Activated CD4-positive, CD25-positive, alpha-beta regulatory T cell treated with anti-CD3 and anti-CD28 coated beads, Interleukin-2, amount 50 U/mL, for 24 hours (primary cell): ENCODE data around the gene RNLS.
"Not testable (repeated sequence)": the region's sequence is repeated elsewhere in the genome, so short reads cannot be mapped to it uniquely, and the experiment has no call there.

Source experiments
- ATAC-seq, 2 donors: fragments of 150-1000 bp; cut with Tn5 transposase; one replicate each; pipeline ENCODE4 v1.10.0; 2021; ENCODE audit warnings: mild to moderate bottlenecking in 1 of 2, moderate library complexity in 1 of 2

Gene RNLS

DNA sequence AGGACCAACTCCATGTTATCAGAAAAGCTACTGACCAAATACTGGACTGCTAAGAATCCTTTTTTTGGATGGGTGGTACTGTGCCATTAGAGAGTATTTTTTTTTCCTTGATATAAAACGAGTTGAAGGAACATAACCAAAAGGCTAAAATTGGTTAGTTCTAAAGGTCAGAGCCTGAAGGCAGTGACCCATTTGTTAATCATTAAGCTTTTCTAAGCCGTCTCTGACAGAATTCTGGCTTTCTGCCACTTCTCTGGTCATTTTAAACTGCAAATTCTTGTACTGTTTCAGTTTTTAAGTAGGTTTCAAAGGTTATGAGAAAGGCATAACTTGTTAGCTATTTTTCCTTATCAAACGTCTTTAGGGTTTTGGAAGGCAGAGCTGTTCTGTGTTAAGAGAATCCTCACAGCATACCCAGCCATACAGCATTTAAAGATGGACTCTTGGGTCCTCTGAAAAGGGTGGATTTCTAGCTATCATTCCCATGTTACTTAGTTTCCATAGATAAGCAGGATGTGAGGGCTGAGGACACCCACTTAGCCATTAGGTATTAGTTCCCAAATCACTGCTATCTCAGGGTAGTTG is 196.8 kb downstream of the RNLS start:
- no peak for ATAC-seq

DNA sequence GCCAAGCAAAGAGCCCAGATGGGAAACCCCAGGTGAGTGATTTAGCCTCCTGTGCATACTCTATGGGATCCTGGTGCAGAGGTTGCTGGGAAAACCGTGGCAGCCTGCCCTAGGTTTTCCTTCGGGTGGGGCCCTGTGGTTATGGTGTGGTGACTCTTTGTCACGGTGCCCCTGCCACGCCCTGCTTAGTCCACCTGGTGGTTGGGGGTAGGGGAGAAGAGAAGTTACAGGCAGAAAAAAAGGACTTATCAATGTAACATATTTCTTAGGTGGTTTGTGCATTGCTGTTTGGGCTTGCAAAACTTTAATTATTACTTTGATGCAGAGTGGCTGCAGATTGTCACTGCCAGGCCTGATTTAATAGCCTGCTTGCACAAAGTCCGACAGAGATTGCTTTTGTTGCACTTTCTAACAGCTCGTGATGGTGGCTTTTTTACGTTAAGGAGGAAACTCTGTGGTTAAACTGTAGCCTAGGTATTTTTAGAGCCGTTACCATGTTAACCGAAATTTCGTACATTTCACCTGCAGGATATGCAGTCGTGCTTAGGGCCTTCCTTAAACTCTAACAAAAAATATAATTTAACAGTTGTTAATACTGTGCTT is 197.4 kb downstream of the RNLS start:
- peak; percentile 57 to 61 for ATAC-seq

GRCh38 chr10:88383276-88383675 is 199.8 kb downstream of the RNLS start:
- ATAC-seq, result no peak

GRCh38 chr10:88382699-88383098 is 200.4 kb downstream of the RNLS start:
- ATAC-seq, result no peak

GRCh38 chr10:88379575-88379974 is 203.5 kb downstream of the RNLS start:
- ATAC-seq, result no peak

- no peak for ATAC-seq
Measured at GRCh38 chr10:88377510-88377909, 205.6 kb downstream of the RNLS start.

- no peak for ATAC-seq
Measured at GRCh38 chr10:88374392-88375175, 208.5 kb downstream of the RNLS start.

DNA sequence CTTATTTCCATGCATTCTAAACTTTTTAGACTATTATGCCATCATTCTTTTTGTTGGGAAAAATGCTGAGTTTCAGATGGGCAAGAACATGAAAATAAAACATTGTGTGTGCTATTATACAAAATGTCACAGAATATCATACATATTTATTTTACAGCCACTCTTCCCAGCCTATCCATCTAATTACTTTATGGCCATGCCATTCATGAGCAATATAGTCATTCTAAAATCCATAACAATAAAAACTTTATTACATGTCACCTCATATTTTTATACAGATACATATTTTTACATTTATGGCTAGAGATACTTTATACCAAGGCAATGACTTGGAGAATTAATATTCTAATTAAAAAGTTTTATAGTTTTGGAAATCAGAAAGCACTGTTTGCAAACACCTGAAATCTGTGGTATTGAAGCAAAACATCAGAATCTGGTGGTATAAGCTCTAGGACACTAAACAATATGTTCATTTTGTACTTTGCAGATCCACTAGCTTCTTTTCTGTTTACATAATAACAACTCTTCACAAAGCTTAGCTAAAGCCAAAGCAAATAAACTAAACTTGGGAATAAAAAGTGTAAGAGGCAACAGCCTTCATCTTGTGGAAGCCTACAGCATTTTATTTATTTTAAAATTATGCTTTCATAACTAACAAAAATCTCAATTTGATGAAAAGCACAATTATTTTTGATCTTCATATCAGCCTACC is 210.1 kb downstream of the RNLS start:
- ATAC-seq, result no peak

DNA sequence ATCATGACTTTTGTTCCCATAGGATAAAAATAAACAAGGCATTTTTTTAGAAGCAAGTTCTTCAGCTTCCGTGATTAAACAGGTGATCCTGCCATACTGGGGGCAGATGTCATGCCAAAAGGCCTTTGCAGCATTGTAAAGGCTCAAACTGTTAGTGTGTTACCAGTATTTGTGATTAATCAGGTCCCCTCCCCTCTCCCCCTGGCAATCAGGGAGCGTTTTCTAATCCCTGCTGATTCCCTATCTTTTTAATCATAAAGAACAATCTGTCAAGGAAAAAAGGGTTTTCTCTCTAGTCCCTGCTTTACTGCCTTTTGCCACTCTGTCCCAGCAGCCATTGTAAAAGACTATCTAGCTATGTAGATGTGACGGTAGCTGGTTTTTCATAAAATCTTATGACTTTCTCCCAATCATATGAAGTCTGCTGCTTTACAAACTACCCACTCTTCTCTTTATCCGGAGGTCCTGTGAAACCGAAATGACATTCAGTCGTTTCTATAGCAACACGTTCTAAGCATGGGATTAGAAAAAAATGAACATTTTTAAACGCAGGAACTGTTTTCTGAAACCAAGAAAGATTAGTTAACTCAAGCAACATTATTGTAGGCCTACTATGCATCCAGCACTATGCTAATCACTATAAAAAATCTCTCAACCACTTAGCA is 210.9 kb downstream of the RNLS start:
- no peak for ATAC-seq

GRCh38 chr10:88370713-88371112 is 212.4 kb downstream of the RNLS start:
- no peak for ATAC-seq

DNA sequence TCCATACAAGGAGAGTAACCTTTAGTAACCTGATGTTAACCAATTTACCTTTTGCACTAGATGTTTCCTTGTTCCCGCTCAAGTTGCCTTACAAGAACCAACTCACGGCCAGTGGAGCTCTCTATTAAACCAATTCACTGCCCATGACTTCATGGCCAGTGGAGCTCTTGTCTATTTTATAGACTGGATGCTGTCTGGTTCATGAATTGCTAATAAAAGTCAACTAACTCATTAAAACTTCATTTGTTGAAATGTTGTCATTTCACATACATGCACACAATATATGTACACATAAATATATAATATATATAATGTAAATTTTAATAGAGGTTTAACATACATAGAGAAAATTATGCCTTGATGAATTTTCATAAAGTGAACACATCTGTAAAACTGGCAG is 216.3 kb downstream of the RNLS start:
- ATAC-seq, result no peak

DNA sequence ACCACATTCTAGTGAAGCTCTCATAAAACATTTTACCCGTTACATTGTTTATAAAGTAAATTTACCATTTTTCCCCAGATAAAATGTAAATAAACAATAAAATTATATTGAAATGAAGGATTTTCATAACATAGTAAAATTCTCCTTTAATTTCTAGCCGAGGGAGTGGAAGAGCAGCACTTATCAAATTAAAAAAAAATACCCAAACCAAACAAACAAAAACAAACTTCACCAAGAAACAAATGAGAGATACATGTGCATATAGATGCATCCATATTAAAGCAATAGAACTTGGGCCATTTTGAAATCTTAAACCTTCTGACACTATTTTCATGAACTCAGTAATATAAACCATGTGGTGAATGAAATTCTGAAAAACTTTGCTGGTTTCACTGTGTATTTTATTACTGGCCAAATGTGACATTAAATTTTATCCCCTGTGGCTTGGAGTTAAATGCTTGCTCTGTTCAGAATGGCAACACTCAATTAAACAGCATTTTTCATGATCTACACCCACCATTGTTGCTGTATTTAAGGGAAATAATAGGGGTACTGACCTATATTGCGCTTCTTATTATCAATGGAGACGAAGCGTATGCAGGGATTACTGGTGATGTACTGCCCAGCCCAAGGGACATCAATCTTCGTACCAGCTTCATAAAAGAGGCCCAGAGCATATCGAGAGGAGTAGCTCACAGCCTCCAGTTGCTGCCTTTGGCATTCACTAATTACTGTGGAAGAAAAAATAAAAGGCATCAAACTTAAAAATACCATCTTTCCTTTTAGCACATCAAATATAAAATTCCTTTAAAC is 220.9 kb downstream of the RNLS start:
- no peak for ATAC-seq

GRCh38 chr10:88361494-88361893 is 221.6 kb downstream of the RNLS start:
- ATAC-seq, result no peak

DNA sequence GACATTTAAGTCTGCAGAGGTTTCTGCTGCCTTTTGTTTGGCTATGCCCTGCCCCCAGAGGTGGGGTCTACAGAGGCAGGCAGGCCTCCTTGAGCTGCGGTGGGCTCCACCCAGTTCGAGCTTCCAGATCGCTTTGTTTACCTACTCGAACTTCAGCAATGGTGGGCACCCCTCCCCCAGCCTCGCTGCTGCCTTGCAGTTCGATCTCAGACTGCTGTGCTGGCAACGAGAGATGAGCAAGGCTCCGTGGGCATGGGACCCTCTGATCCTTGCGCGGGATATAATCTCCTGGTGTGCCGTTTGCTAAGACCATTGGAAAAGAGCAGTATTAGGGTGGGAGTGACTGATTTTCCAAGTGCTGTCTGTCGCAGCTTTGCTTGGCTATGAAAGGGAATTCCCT is 227.4 kb downstream of the RNLS start:
- ATAC-seq, result not testable (repeated sequence)

DNA sequence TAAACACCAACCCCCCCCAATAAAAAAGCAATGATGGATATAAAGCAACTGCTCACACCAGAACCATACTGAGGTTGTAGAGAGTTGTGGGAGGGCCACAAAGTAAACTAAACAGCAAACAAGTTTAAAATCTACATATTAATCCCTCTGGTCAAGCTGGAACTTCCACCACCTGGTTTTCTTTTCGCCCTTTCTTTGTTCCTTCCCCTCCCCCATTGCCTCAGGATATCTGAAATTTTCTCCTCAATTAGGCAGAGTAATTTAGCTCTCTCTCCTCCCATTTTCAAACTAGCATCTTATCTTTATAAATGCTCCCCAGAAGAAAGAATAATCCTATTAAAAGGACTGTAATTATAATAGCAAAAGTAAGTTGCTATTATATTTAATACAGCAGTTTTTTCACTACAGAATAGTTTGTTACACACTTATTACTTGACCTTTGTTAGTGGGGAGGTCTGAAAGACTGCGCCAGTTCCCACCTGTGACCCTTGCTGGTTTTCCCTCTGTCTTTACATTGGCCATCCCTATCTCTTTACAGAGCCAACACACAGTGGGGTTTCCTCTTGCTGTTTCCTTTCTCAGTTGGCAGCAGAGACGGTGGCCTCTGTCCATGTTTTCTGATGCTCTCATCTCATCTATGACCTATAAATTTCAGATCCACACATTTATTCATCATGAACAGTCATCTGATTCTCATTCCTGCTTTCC is 235.4 kb downstream of the RNLS start:
- no peak for ATAC-seq

- no peak for ATAC-seq
Measured at GRCh38 chr10:88347022-88347421, 236.1 kb downstream of the RNLS start.

DNA sequence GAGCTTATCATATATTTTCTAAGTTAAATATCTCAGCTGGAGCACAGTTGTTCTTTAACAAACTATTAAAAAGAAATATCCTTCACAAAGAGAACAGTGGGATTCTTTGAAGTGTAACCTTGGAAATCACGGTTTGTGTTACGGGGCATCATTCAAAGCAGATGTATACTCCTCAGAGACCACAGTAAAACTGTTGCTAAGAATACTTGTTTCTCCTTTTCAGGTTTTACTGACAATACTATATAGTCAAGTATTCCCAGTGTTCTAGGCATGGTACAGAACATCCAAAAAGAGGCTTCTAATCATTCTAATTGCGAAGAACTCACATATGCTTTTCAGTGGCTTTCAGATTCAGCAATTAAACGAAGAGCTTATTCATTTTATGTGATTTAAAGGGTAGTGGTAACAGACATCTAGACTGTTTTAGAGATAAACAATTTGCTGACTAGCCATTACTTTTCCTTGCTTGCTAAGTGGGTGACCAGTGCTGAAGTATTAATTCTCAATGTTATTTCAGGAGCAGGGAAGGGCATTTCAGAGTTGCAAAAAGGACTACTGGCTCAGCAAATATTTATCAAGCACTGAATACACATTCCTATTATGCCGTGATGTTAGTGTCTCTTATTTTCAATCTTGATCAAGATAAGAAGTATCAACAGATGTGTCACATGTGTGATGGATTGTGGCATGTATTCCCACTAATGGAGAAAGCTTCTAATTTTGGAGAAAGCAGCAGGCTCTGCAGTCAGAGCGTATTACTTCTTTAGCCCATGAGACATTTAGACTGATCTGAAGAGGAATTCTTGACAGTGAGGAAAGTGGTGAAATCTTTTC is 236.8 kb downstream of the RNLS start:
- no peak for ATAC-seq

GRCh38 chr10:88343761-88344484 is 239.2 kb downstream of the RNLS start:
- no peak for ATAC-seq

- no peak for ATAC-seq
Measured at GRCh38 chr10:88342733-88343310, 240.3 kb downstream of the RNLS start.
